GM12878 (cell line): Measurements from ENCODE around the gene RGL1.

Source experiments
- ATF7 ChIP-seq: fragments of 450-650 bp; IDR thresholded peaks from 2 replicates; pipeline ENCODE4 v1.6.1; 2016; ENCODE audit warnings: low read depth, mild to moderate bottlenecking
- BRCA1 ChIP-seq: IDR thresholded peaks from 2 replicates; pipeline ENCODE4 v1.6.1; 2011; ENCODE audit warnings: low read depth, low read length, improper control_type of control experiment
- CEBPB ChIP-seq, 2 experiments: fragments of 150-350 bp in 1 of 2; IDR thresholded peaks; 2 replicates each; pipeline ENCODE4 v1.6.1; 2012 to 2014; ENCODE audit warnings: low read depth in 2 of 2, low read length in 2 of 2, borderline replicate concordance in 1 of 2, inconsistent platforms in 1 of 2
- EP300 ChIP-seq, 2 experiments: fragments of 150-350 bp in 1 of 2; IDR thresholded peaks; 2 replicates each; pipeline ENCODE4 v1.6.1; 2011 to 2012; ENCODE audit warnings: low read depth in 2 of 2, low read length in 2 of 2, borderline replicate concordance in 1 of 2, improper control_type of control experiment in 1 of 2, inconsistent platforms in 1 of 2; ENCODE audit not compliant: control insufficient read depth in 1 of 2
- MTA3 ChIP-seq: IDR thresholded peaks from 2 replicates; pipeline ENCODE4 v1.6.1; 2012; ENCODE audit warnings: low read length, inconsistent platforms, borderline replicate concordance
- SP1 ChIP-seq: IDR thresholded peaks from one replicate; pipeline ENCODE4 v1.6.1; 2011; ENCODE audit warnings: low read depth, low read length
- TF ChIP-seq, protein P1 (sequence below), 3 experiments: IDR thresholded peaks in 2 of 3; conservative IDR thresholded peaks in 1 of 3; 2 replicates each; pipeline ENCODE4 v1.5.1; 2011; ENCODE audit warnings: low read depth in 3 of 3, low read length in 3 of 3, mild to moderate bottlenecking in 3 of 3, control low read depth in 2 of 3, moderate library complexity in 2 of 3, inconsistent platforms in 1 of 3, mixed read lengths in 1 of 3; ENCODE audit not compliant: control insufficient read depth in 2 of 3, insufficient read depth in 1 of 3; ENCODE audit errors: extremely low read depth in 1 of 3

GRCh38 chr1:183794088-183794487 is 10.8 kb upstream of the RGL1 start:
- TF ChIP-seq MTA3, result no peak
- no peak for TF ChIP-seq CEBPB (IDR thresholded peaks at IDR 0.05; ENCODE audit: borderline replicate concordance in 1 of 2, low read depth in 2 of 2, low read length in 2 of 2)
- no peak for TF ChIP-seq EP300 (IDR thresholded peaks at IDR 0.05; ENCODE audit: borderline replicate concordance in 1 of 2, control insufficient read depth in 1 of 2, low read depth in 2 of 2, low read length in 2 of 2)
- TF ChIP-seq, protein P1, sequence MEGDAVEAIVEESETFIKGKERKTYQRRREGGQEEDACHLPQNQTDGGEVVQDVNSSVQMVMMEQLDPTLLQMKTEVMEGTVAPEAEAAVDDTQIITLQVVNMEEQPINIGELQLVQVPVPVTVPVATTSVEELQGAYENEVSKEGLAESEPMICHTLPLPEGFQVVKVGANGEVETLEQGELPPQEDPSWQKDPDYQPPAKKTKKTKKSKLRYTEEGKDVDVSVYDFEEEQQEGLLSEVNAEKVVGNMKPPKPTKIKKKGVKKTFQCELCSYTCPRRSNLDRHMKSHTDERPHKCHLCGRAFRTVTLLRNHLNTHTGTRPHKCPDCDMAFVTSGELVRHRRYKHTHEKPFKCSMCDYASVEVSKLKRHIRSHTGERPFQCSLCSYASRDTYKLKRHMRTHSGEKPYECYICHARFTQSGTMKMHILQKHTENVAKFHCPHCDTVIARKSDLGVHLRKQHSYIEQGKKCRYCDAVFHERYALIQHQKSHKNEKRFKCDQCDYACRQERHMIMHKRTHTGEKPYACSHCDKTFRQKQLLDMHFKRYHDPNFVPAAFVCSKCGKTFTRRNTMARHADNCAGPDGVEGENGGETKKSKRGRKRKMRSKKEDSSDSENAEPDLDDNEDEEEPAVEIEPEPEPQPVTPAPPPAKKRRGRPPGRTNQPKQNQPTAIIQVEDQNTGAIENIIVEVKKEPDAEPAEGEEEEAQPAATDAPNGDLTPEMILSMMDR (IDR thresholded peaks at IDR 0.05 in 2 of 3, conservative IDR thresholded peaks at IDR 0.05 in 1 of 3; ENCODE audit: control insufficient read depth in 2 of 3, extremely low read depth in 1 of 3, insufficient read depth in 1 of 3, low read depth in 3 of 3, low read length in 3 of 3), result no peak
- no peak for TF ChIP-seq ATF7
- TF ChIP-seq SP1, result no peak
- TF ChIP-seq BRCA1, result no peak
